Effector memory CD4-positive, alpha-beta T cell (primary cell): Measurements from ENCODE around the gene SUCLG1.

Experiments used
- DNase-seq, 3 donors: peaks; one replicate each; pipeline ENCODE4 v3.0.0-alpha.2; 2020
- H3K27ac ChIP-seq: 2 replicates; pipeline ENCODE4 v1.7.0; 2013; ENCODE audit warnings: mild to moderate bottlenecking, low read length, moderate library complexity; ENCODE audit not compliant: insufficient read depth, poor library complexity, severe bottlenecking
- H3K27me3 ChIP-seq: replicated peaks from 2 replicates; pipeline ENCODE4 v1.7.0; 2013; ENCODE audit warnings: mild to moderate bottlenecking, low read length; ENCODE audit not compliant: insufficient read depth, control insufficient read depth, poor library complexity, severe bottlenecking
- H3K36me3 ChIP-seq: 2 replicates; pipeline ENCODE4 v1.7.0; 2013; ENCODE audit warnings: mild to moderate bottlenecking, low read length, moderate library complexity; ENCODE audit not compliant: control insufficient read depth, insufficient read depth
- H3K4me1 ChIP-seq: 2 replicates; pipeline ENCODE4 v1.7.0; 2013; ENCODE audit warnings: low read length, mild to moderate bottlenecking; ENCODE audit not compliant: control insufficient read depth, insufficient read depth, poor library complexity, severe bottlenecking
- H3K4me3 ChIP-seq: 2 replicates; pipeline ENCODE4 v1.7.0; 2013; ENCODE audit warnings: low read length, low read depth, mild to moderate bottlenecking; ENCODE audit not compliant: insufficient read depth, poor library complexity, severe bottlenecking
- H3K9me3 ChIP-seq: 2 replicates; pipeline ENCODE4 v1.7.0; 2013; ENCODE audit warnings: mild to moderate bottlenecking, low read length, moderate library complexity; ENCODE audit not compliant: control insufficient read depth
- total RNA-seq, 3 donors: gene quantifications; one replicate each; lab custom pipeline; 2026; lab: John Stamatoyannopoulos, UW

SUCLG1 gene
- 30.5 to 56.9 (median 31.9) reads per million in 3 donors for total RNA-seq

- H3K27me3 ChIP-seq: no peaks in the 10 kb centered on the region
- peak within 1 kb of the TSS; percentile 94 for H3K4me3 ChIP-seq
- H3K36me3 ChIP-seq: no peaks in the 10 kb centered on the region
- no peaks in the 10 kb centered on the region for H3K9me3 ChIP-seq
- DNase-seq: peak; percentile 72 to 79 (median 79)
- H3K4me1 ChIP-seq: peaks cover 4% of the 10 kb centered on the region
- H3K27ac ChIP-seq: peak within 1 kb of the TSS; percentile 87
These were observed at the start of gene SUCLG1 for GRCh38 chr2:84459018-84459943. SUCLG1 (minus strand) TSS chr2:84459280; CDS start chr2:84459269, 11 bp downstream.

- Histone ChIP-seq H3K4me3 (no peak overlapping the region), H3K9me3 (no peaks in the 10 kb centered on the region), H3K27ac (no peak overlapping the region), H3K4me1 (no peaks in the 10 kb centered on the region), H3K36me3 (no peaks in the 10 kb centered on the region), H3K27me3 (no peaks in the 10 kb centered on the region)
- DNase-seq: no peak
These were observed 39.2 kb upstream of the SUCLG1 start for GRCh38 chr2:84498150-84498799.

- H3K27me3 ChIP-seq: no peaks in the 10 kb centered on the region
- H3K9me3 ChIP-seq: no peaks in the 10 kb centered on the region
- no peaks in the 10 kb centered on the region for H3K4me1 ChIP-seq
- DNase-seq: no peak
- H3K36me3 ChIP-seq: no peaks in the 10 kb centered on the region
- H3K4me3 ChIP-seq: no peak overlapping the region
- no peak overlapping the region for H3K27ac ChIP-seq
These were observed 38.2 kb upstream of the SUCLG1 start for GRCh38 chr2:84497285-84497684.

GRCh38 chr2:84496386-84496785 lies 37.3 kb upstream of the SUCLG1 start:
- Histone ChIP-seq H3K9me3 (no peaks in the 10 kb centered on the region), H3K4me1 (no peaks in the 10 kb centered on the region), H3K36me3 (no peaks in the 10 kb centered on the region), H3K27me3 (no peaks in the 10 kb centered on the region), H3K27ac (no peak overlapping the region), H3K4me3 (no peak overlapping the region)
- no peak for DNase-seq

- Histone ChIP-seq H3K9me3 (no peaks in the 10 kb centered on the region), H3K4me1 (no peaks in the 10 kb centered on the region), H3K27ac (no peak overlapping the region), H3K27me3 (no peaks in the 10 kb centered on the region), H3K4me3 (no peak overlapping the region), H3K36me3 (no peaks in the 10 kb centered on the region)
- DNase-seq: peak in 2 of 3 donors; percentile 5 to 10
These were observed 36.6 kb upstream of the SUCLG1 start for GRCh38 chr2:84495539-84496146.

GRCh38 chr2:84494070-84494469 lies 35.0 kb upstream of the SUCLG1 start:
- DNase-seq: no peak

GRCh38 chr2:84493514-84493913 lies 34.4 kb upstream of the SUCLG1 start:
- H3K27ac ChIP-seq: no peak overlapping the region
- H3K4me3 ChIP-seq: no peak overlapping the region
- no peaks in the 10 kb centered on the region for H3K4me1 ChIP-seq
- no peaks in the 10 kb centered on the region for H3K36me3 ChIP-seq
- H3K27me3 ChIP-seq: no peaks in the 10 kb centered on the region
- H3K9me3 ChIP-seq: no peaks in the 10 kb centered on the region
- DNase-seq: no peak

More at GRCh38 chr2:84494070-84494469, 35.0 kb upstream of the SUCLG1 start:
- Histone ChIP-seq H3K36me3 (no peaks in the 10 kb centered on the region), H3K9me3 (no peaks in the 10 kb centered on the region), H3K27ac (no peak overlapping the region), H3K4me3 (no peak overlapping the region), H3K27me3 (no peaks in the 10 kb centered on the region), H3K4me1 (no peaks in the 10 kb centered on the region)

GRCh38 chr2:84492571-84492970 lies 33.5 kb upstream of the SUCLG1 start:
- no peak for DNase-seq
- no peaks in the 10 kb centered on the region for H3K4me1 ChIP-seq

GRCh38 chr2:84491741-84492140 lies 32.7 kb upstream of the SUCLG1 start:
- no peaks in the 10 kb centered on the region for H3K27me3 ChIP-seq
- no peaks in the 10 kb centered on the region for H3K9me3 ChIP-seq
- no peak overlapping the region for H3K27ac ChIP-seq
- no peak for DNase-seq
- no peak overlapping the region for H3K4me3 ChIP-seq
- no peaks in the 10 kb centered on the region for H3K4me1 ChIP-seq
- no peaks in the 10 kb centered on the region for H3K36me3 ChIP-seq

More at GRCh38 chr2:84492571-84492970, 33.5 kb upstream of the SUCLG1 start:
- Histone ChIP-seq H3K36me3 (no peaks in the 10 kb centered on the region), H3K27ac (no peak overlapping the region), H3K27me3 (no peaks in the 10 kb centered on the region), H3K9me3 (no peaks in the 10 kb centered on the region), H3K4me3 (no peak overlapping the region)
